HG02798 (cell line): ENCODE data around the gene NUPR1.
"Not testable (repeated sequence)": the region's sequence is repeated elsewhere in the genome, so short reads cannot be mapped to it uniquely, and the experiment has no call there.

Source experiments
- ATAC-seq: cut with Tn5 transposase; IDR thresholded peaks from one replicate; pipeline ENCODE4 v1.9.1; 2021; ENCODE audit warnings: mild to moderate bottlenecking; ENCODE audit not compliant: unreplicated experiment, poor library complexity

Gene NUPR1

DNA sequence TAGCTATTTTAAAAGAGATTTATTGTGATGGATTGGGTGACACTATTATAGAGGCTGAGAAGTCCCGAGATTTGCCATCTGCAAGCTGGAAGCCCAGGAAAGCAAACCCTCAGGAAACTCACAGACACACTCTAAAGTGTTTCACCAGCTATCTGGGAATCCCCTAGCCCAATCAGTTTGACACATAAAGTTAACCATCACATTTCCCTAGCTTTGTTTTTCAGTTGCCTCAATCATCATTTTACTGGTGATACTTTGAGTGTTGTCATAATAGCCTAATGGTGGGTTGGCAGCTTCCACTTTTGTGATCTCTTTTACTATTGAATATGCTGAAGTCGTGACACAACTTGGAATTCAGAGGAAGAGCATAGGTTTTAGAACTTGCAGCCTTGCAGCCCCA is 16.8 kb upstream of the NUPR1 start:
- no peak for ATAC-seq

DNA sequence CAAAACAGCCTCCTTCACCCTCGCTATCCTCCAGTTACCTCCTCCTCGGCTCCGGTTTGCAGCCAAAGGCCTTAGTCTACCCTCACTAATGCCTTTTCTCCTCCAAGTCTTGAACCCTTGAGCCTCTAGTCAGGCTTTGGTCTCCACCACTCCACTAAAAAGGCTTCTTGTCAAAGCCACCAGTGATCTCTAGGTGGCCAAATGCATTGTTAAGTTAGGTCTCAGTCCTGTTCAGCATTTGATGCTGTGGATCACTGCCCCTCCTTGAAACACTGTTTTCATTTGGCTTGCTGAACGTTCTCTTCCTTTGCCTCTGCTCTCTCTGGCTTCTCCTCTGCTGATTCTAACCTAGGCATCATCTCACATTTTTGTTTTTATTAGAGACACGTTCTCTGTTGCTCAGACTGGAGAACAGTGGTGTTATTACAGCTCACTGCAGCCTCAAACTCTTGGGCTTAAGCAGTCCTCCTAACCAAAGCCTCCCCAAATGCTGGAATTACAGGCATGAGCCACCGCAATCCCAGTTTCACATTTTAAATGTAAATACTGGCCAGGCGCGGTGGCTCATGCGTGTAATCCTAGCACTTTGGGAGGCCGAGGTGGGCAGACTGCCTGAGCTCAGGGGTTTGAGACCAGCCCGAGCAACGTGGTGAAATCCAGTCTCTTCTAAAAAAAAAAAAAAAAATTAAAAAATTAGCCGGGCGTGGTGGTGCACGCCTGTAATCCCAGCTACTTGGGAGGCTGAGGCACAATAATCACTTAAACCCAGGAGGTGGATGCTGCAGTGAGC is 16.1 kb upstream of the NUPR1 start:
- no peak for ATAC-seq

DNA sequence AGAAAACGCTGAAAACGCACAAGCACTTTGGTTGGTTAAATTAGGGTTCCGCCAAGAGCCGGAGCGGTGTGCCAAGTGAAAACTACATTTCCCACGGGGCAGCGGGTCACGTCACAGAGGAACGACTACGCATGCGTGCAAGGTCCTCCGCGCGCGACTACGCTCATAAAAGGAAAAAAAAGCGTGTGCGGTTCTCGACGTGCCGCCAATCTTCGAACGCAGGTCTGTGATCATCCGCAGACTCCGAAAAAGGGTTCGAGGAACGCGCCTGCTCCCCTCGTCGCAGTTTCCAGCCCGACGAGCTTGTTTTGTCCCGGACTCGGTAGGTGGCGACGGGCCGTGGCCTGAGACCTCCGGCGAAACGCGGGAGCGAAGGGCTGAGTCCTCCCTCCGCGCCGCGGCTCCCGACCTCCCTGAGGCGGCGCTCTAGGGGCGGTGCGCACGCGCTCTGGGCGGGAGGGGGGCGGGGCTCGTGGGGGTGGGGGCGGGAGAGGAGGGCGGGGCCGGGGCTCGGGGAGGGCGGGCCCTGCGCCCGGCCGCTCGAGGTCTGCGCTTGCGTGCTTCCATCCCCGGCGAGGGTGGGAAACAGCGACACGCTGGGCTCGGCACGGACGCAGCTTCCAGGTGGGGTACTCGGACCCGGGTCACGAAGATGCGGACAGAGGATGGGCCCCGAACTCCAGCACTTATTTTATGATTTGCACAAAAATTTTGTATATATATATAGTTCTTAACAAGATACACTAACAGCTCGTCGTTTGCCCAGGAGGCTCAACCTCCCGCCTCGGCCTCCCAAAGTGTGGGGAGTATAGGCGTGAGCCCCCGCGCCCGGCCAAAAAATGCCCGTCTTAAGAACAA is 15.2 kb upstream of the NUPR1 start, which contains the start of gene SGF29:
TSS of gene SGF29 (plus strand) at position 145 of the 858 bp plus-strand sequence. CDS start 27,150 bp downstream, outside the sequence.
- ATAC-seq, result peak; percentile 88

DNA sequence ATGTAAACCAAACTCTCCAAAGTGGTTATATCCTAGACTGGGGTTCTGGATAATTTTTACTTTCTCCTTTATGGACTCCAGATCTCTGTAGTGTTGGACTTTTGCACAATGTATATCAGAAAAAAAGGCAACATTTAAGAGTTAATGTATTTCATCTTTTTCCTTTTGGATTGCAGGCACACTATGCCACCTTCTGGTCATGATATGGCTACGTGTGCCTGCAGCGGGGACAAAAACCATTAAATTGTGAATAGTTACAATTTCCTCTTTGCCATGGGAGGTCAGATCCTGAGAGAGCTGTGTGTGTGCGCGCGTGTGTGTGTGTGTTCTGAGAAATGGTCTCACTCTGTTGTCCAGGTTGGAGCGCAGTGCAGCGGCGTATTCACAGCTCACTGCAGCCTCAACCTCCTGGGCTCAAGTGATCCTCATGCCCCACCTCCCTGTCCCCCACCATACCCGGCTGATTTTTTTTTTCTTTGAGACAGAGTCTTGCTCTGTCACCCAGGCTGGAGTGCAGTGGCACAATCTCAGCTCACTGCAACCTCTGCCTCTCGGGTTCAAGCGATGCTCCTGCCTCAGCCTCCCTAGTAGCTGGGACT is 10.6 kb upstream of the NUPR1 start:
- ATAC-seq, result no peak

DNA sequence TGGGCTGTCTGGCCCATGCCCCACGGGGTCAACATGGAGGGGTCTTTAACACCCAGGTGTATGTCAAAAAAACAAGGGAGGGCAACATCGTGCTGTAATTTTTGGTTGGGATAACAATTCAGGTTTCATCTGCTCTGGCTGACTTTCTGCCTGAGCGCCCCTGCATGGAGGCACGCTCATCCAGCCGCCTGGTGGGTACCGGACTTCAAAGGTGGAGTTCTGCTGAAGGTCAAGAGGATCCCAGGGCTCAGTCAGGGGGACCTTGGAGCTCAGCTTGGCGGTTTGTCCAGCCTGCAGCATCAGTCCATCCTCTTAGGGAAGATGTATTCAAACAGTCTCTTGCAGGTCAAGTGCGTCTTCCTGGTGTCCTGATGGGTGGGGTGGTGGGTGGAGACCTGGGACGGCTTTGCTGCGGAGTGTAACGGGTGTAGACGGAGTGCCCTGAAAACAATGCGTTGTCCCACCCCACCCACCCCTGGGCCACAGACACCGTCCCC is 9.6 kb upstream of the NUPR1 start:
- ATAC-seq, result no peak

DNA sequence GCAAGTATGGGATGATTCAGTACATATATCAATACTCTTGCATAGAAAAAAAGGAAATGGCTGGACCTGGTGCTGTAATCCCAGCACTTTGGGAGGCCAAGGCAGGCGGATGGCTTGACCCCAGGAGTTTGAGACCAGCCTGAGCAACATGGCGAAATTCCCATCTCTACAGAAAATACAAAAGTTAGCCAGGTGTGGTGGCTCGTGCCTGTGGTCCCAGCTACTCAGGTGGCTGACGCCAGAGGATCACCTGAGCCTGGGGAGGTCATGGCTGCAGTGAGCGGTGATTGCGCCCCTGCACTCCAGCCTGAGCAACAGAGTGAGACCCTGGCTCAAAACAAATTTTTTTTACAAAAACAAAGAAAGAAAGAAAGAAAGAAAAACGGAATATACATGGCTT is 7.9 kb upstream of the NUPR1 start:
- no peak for ATAC-seq

DNA sequence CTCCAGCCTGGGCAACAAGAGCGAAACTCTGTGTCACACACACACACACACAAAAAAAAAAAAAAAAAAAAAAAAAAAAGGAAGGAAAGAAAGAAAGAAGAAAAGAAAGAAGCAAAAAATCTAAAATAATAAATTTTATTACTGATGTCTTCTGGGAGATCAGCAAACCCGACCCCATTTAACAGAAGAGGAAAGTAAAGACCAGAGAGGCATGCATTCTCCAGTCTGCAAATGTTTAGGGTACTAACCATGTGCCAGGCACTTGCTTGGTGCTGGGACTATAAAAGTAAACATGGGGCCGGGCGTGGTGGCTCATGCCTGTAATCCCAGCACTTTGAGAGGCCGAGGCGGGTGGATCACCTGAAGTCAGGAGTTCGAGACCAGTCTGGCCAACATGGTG is 7.2 kb upstream of the NUPR1 start:
- ATAC-seq, result not testable (repeated sequence)

DNA sequence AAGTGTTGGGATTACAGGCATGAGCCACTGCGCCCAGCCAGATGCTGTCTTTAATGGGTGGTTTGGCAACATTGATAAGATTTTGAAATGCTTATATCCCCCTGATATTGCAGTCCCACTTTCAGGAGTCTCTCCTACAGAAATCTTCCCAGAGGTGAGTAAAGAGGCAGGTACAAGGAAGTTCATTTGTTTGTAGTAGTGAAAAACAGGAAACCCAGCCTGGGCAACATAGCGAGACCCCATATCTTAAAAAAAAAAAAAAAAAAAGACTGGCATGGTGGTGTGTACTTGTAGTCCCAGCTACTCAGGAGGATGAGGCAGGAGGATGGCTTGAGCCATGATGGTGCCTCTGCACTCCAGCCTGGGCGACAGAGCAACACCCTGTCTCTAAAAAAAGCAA is 6.2 kb upstream of the NUPR1 start:
- no peak for ATAC-seq

DNA sequence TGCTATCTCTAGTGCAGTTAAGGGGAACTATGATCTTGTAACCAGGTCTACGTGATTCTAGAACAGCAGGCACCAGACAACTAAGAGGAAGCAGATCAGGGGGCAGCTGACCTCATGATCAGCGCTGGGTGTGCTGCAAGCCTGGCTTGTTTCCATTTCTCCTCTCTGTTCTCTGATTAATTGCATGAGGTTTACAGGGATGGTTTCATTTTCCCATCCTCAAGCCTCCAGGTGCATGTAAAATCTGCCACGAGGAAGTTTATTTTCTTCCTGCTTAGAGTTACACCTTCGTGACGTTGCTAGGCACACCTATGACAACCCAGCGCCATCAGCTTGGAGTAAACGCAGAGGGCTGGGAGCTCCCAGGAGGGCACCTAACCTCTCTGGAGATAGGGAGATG is 4.3 kb upstream of the NUPR1 start:
- no peak for ATAC-seq

DNA sequence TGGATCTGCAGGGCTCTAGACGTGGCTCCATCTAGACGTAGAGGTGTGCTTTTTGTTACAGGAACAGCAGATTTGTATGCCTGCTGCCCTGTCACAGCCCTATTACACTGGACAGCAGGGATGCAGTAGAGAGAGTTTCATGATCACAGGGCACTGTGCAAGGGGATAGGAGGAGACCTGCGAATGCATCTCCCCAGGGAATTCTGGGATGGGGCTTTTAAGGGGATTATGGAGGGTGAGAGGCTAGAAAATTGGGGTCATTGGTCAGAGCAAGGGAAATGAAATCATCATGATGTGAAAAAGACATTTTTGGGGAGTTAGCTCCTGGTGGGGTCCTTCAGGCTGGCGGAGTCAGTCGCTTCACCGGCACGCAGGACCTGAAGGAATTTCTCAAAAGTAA is 3.9 kb upstream of the NUPR1 start:
- ATAC-seq, result no peak

DNA sequence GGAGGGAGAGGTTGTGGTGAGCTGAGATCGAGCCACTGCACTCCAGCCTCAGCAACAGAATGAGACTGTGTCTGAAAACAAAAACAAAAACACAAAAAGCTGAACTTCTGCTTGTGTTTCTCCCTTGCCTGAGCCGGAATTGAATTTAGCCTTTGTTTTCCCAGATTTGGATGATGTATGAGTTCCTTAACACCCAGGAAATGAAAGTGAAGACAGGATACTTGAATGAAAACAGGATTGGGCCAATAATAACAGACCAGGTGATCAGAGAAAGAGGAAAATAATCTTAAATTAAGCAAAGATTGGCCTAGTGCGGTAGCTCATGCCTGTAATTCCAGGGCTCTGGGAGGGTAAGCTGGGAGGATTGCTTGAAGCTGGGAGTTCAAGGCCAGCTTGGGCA is 1.6 kb upstream of the NUPR1 start:
- ATAC-seq, result no peak

DNA sequence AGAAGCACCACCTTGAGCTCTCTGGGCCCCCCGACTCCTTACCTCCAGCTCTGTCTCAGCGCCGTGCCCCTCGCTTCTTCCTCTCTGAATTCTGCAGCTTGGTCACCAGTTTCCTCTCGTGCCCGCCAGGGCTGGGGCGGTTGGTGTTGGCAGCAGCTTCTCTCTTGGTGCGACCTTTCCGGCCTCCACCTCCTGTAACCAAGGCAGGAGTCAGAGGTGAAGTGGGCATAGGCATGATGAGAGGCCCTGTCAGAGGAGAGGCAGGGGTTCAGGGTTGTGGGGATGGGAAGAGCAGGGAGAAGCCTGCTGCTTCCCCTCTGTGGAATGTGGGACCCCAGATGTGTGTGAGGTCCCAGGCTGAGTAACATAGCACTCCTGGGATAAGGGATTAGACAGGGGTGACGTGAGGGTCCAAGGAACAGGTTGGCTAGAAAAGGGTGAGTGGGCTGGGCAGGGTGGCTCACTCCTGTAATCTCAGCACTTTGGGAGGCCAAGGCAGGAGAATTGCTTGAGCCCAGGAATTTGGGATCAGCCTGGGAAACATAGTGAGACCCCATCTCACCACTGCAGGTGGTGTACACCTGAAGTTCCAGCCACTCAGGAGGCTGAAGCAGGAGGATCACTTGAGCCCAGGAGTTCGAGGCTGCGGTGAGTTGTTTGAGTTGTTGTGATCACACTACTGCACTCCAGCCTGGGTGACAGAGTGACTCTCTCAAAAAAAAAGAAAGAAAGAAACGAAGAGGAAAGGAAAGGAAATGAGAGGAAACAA is 626 bp downstream of the NUPR1 start:
- ATAC-seq, result no peak

DNA sequence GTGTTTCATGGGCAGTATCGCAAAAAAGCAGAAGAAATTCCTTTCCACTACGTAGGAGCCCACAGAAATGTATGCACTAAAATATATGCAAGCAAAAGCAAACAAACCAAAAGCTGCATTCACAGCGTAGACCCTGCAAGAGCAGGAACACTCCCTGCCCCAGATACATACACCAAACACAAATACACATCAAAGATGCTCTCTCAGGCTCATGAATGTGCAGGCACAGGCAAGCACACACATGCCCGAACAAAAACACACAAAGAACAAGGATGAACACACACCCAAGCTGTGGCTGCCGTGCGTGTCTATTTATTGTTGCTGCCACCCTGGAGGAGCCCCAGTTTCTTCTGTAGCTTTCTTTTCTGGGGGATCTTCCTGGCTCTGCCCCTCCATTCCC is 1.7 kb downstream of the NUPR1 start:
- no peak for ATAC-seq

DNA sequence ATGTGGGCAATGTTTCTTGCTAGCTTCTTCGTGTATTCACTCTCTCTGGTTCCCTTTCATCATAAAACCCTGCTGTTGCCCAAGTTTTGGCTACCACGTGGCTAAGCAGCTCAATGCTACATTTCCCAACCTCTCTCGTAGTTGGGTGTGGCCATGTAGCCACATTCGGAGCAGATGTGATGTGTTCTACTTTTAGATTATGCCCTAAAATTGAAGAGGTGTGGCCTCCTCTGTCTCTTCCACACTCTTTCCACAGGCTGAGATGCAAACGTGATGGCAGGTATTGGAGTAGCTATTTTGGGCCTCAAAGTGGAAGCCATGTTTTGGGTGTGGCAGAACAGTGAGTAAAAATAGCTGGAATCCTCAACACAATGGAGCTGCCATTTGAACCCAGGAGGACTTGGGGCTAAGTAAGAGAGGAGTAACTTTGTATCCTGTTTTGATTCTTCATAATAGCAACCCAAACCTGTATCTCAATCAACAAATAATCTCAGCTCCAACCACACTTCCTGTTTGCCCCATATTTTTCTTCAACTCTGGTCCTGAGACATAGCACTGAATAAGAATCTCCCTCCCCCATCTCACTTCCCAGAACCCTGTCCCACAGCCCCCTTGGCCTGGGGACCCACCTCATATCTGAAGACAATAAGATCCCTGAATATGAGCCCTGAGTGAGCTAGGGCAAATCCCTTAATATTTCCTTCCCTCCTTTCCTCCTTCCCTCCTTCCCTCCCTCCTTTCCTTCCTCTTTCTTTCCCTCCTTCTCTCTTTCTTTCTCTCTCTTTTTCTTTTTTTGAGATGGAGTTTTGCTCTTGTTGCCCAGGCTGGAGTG is 4.0 kb downstream of the NUPR1 start:
- no peak for ATAC-seq

DNA sequence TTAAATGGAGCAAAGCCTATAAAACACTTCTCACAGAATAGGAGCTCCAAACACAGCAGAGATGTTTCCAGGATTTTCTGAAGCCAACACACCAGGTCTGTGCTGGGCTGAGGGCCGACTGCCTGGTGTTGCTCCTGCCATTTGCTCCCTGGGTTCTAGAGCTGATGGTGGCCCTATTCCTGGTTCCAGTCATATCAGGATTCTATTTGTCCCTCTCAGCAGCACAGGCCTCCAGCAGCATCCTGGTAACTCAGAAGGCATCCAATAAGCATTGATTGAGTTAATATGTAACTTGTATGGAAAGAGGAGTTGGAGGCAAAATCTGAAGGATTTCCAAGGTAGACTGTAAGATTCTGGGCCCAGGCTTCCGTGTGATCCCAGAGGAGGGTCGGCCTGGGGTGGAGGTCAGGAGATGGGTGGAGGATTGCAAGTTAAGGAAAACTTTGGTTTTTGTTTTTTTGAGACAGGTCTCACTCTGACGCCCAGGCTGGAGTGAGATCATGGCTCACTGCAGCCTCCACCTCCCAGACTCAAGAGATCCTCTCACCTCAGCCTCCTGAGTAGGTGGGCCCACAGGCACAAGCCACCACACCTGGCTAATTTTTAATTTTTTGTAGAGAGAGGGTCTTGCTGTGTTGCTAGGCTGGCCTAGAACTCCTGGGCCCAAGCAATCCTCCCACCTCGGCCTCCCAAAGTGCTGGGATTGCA is 5.7 kb downstream of the NUPR1 start:
- ATAC-seq, result no peak

DNA sequence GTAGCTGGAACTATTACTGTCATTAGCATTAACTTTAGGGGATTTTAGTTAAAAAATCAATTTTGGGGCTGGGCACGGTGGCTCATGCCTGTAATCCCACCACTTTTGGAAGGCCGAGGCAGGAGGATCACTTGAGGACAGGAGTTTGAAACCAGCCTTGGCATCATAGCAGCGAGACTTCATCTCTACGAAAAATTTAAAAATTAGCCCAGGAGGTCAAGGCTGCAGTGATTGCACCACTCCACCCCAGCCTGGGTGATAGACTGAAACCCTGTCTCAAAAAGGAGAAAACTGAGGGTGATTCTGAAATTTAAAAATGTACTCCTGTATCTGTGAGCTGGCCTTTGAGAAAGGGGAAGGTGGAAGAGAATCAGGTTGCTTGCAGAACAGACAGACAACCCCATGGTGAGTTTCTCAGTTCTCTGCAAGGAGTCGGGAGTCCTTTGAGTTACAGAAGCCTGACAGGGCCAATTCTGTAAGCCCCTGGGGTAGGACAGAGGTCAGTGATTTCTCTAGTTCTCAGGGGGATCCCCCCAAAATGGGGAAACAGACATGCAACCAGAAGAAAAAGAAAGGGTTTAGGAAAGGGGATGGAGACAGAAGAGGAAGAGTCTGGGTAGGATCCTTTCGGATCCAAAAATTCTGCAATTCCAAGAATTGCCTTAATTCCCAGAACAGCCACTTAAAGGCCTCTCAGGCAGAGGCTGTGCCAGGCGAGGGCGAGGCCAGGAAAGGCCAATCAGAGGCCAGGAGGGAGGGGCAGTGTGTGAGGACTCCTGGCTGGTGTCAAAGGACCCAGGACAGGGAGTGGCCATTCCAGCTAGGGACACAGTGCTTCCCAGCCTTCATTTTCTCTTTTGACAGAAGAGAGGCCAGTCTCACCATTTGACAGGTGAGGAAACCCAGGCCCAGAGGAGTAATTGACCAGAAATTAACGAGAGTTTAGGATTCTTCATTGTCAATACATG is 6.7 kb downstream of the NUPR1 start:
- no peak for ATAC-seq

DNA sequence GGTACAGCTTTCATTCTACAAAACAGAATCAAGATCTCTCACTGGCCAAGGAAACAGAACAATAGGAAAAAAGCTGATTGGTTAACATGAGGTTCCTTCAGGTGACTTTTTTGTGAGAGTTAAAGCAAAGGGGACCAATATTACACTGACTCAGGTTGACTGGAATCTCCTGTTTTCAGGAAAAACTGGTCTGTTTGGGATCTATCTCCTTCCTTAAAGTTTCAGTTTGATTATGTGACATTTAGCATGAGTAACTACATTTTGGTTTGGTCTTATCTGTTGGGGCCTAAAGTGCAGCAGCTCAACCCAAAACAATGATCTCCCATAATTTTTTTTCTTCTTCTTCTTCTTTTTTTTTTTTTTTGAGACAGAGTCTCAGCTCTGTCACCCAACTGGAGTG is 9.7 kb downstream of the NUPR1 start:
- ATAC-seq, result no peak

DNA sequence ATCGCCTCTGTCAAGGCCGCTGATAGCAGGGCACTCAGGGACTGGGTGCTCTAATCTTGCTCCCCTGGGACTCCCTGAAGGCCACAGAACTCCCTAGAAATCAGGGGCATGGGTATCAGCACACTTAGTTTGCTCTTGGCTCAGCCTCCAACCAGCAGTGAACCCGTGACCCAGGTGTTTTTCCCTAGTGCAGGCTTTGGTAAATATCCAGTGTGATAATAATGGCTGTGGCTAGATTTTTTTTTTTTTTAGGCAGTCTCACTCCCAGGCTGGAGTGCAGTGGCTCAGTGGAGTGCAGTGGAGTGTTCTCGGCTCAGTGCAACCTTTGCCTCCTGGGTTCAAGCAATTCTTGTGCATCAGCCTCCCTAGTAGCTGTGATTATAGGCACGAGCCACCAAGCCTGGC is 10.3 kb downstream of the NUPR1 start:
- no peak for ATAC-seq
